Measurements from ENCODE around the gene LFNG. TPM values are rescaled to one million over a fixed set of nuclear protein-coding genes. Genes with fewer than 3 reads are reported as not detected.

The LFNG gene
- total RNA-seq, 1 donor: 10.8 TPM

GRCh38 chr7:2493205-2494164 lies 26.1 kb upstream of the LFNG start:
- no peak overlapping the region for H3K4me3 ChIP-seq (ENCODE audit: low read depth, low read length)
- no peak for DNase-seq (ENCODE audit: low read depth)
- no peak for TF ChIP-seq CTCF (IDR thresholded peaks at IDR 0.05; ENCODE audit: insufficient read depth, low read depth, low read length)

DNA sequence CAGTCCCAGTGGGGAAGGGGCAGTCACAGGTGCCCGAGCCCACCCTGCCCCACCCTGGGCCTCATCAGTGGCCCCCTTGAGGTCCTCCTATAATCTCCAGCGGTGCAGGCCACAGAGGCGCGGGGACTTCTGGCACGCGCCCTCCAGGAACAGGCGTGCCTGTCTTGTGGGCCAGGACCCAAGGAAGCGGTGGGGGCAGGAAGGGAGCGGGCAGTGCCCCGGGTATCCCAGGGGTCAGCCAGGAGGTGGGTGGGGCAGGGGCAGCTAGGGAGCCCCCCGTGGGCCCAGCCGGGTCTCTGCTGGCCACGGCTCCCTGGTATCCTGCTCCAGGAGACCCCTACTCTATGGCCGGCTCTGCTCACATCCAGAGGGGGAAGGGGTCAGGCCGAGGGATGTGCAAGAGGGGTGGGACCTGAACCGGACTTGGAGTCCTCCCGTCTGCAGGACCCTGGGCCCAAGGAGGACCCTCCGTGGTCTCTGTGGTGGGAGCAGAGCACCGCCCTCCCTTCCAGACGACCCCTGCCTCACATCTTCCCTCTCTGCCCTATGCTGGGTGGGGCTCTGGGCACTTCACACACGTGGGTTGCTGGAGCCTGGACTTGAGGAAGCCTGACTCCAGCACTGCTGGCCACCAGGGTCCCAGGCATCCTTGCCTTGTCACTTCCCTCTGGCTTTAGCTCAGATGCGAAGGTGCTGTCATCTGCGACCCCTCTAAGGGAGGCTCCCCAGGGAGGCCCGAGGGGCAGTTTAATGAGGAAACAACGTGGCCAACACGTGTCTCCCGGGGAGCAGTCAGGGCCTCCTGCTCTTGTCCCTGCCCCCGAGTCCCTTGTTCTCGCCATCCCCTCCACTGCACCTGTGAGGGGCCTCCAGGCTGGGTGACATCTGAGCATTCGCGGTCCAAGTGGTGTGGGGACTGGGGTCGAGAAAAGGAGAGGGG lies 25.1 kb upstream of the LFNG start:
- H3K4me3 ChIP-seq (ENCODE audit: low read depth, low read length): no peak overlapping the region
- TF ChIP-seq CTCF (IDR thresholded peaks at IDR 0.05; ENCODE audit: insufficient read depth, low read depth, low read length): no peak
- no peak for DNase-seq (ENCODE audit: low read depth)

DNA sequence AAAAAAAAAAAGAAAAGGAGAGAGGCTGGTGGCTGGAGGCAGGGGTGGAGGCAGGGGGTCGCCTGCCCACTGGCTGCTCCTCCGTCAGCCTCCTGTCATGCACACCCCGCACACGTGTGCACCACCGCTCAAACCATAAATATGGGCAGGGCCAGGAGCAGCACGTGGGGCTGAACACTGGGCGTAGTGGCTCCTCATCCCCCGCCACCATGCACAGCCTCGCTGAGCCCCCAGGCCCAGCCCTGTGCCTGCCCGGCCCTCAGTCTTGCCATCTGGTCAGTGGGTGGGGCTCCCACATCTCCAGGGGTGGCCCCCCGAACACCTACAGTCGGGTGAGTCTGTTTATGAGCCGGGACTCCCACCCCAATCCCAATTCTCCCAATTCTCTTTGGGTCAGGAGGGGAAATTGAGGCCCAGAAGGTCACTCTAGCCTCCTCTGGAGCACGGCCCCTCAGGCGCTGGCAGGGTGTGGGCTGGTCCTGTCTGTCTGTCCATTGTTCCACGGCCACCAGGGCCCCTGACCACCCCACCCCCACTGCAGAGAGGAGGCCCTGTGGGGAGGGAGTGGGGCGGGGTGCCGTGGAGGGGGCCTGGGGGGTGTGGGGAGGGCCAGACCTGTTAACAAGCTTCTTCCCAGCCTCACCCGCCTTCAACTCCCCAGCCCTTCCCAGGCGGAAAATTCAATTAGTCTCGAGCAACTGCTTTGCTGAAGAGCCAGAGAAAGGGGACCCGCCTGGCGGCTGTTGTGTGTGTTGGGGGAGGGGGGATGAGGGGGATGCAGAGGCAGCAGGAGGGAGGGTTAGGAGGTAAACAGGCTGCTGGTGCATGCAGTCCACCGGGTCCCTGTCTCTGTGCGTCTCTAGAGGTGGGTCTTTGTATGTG lies 23.9 kb upstream of the LFNG start:
- DNase-seq (ENCODE audit: low read depth): no peak
- TF ChIP-seq CTCF (IDR thresholded peaks at IDR 0.05; ENCODE audit: insufficient read depth, low read depth, low read length): no peak

GRCh38 chr7:2496375-2496774 lies 23.2 kb upstream of the LFNG start:
- H3K4me3 ChIP-seq (ENCODE audit: low read depth, low read length): no peak overlapping the region
- TF ChIP-seq CTCF (IDR thresholded peaks at IDR 0.05; ENCODE audit: insufficient read depth, low read depth, low read length): no peak
- no peak for DNase-seq (ENCODE audit: low read depth)

More for the DNA sequence above, 23.9 kb upstream of the LFNG start:
- no peak overlapping the region for H3K4me3 ChIP-seq (ENCODE audit: low read depth, low read length)

DNA sequence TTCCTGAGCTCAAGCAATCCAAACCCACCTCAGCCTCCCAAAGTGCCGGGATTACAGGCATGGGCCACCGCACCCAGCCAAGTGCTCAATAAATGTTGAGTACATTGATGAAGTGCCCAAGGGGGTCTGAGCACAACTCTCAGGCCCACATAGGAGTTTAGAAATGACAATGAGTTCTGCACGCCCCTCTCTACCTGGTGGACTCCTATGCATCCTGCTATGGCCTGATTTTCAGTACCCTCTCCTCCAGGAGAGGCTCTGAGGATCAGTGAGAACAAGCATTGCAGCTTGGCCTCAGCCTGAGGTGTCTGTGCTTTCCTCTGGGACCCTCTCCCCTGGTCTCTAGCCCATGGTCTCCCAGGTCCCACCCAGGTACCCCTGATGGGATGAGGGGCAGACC lies 22.5 kb upstream of the LFNG start:
- DNase-seq (ENCODE audit: low read depth): no peak
- H3K4me3 ChIP-seq (ENCODE audit: low read depth, low read length): no peak overlapping the region
- TF ChIP-seq CTCF (IDR thresholded peaks at IDR 0.05; ENCODE audit: insufficient read depth, low read depth, low read length): no peak
